ENCODE measurements around the gene HMGN4.

- TF ChIP-seq CTCF (IDR thresholded peaks at IDR 0.05) (no peak), EP300 (IDR thresholded peaks at IDR 0.05) (no peak), POLR2A (IDR thresholded peaks at IDR 0.05) (no peak)
These were observed 32.1 kb downstream of the HMGN4 start for GRCh38 chr6:26570027-26570809.

All from ovary (tissue), 3 donors.